Psoas muscle (tissue), 8 donors: ENCODE measurements around the gene INSM1. TPM values are rescaled to one million over a fixed set of nuclear protein-coding genes. Genes with fewer than 3 reads are reported as not detected.

Experiments
- ATAC-seq, 4 donors: fragments of 200-7000 bp; cut with Tn5 transposase; one replicate each; pipeline ENCODE4 v1.9.1; 2020; ENCODE audit warnings: moderate library complexity in 3 of 4, mild to moderate bottlenecking in 2 of 4
- DNase-seq, 2 donors: peaks; one replicate each; pipeline ENCODE4 v3.0.0-alpha.2; 2020
- H3K27ac ChIP-seq: fragments of 200-600 bp; one replicate; pipeline ENCODE4 v1.8.0; 2022
- H3K27me3 ChIP-seq, 3 donors: fragments of 200-600 bp in 1 of 3; one replicate each; pipeline versions ENCODE4 v1.6.1 to v1.8.0; 2013 to 2022; ENCODE audit warnings: low read length in 2 of 3, mild to moderate bottlenecking in 2 of 3, moderate library complexity in 1 of 3; ENCODE audit not compliant: insufficient read depth in 3 of 3
- H3K36me3 ChIP-seq, 2 donors: fragments of 200-600 bp in 1 of 2; one replicate each; pipeline versions ENCODE4 v1.6.1 to v1.8.0; 2013 to 2022; ENCODE audit warnings: low read depth in 1 of 2, mild to moderate bottlenecking in 1 of 2, moderate library complexity in 1 of 2; ENCODE audit not compliant: insufficient read depth in 1 of 2
- H3K4me1 ChIP-seq: fragments of 200-600 bp; one replicate; pipeline ENCODE4 v1.8.0; 2022
- H3K4me3 ChIP-seq: fragments of 200-600 bp; one replicate; pipeline ENCODE4 v1.8.0; 2022; ENCODE audit warnings: mild to moderate bottlenecking
- H3K9me3 ChIP-seq: fragments of 200-600 bp; one replicate; pipeline ENCODE4 v1.8.0; 2022
- CTCF ChIP-seq: fragments of 200-600 bp; IDR thresholded peaks from one replicate; pipeline ENCODE4 v1.8.0; 2022; ENCODE audit warnings: antibody characterized with exemption
- WGBS, 3 donors: extraction: QIAGEN DNeasy Blood & Tissue Kit; methylation state at CpG; one replicate each; pipeline versions ENCODE4 v1.1.6 to v1.1.7; 2013; 5-methylcytosine and 5-hydroxymethylcytosine counted together
- intact Hi-C, 2 donors: fragments of 100-400 bp; cut with DNase I; formaldehyde crosslinking; loops; one replicate each; pipeline versions ENCODE4 v1.11.0 to v1.14.2; 2022
- polyA plus RNA-seq, 3 donors: library from polyadenylated mRNA; stranded (reverse); fragments of 200-250 nt; gene quantifications; one replicate each; pipeline ENCODE4 v1.2.3, GENCODE V29; 2013
- total RNA-seq, 4 donors: library from RNA; stranded (reverse); fragmentation: NEBNext Ultra II Directional in 2 of 4; extraction: Animal tissue kit (Norgen Biotek cat#: 25700) in 2 of 4; gene quantifications; one replicate each; pipeline versions ENCODE4 v1.2.1 to v1.2.4, GENCODE V29; 2021 to 2023
- donor health status: healthy with polysubstance abuse.
- donor health status: DM: no; HTN: no; CAD: no; lungs with moderate emphysema.
- donor health status: Bipolar disorder and iron deficiency.
- donor health status: healthy.
- donor health status: DM: yes; HTN: yes; CAD: no.
- donor health status: DM: no; HTN: no; CAD: no.
- donor health status: DM: no; HTN: no; CAD: no.
- donor health status: DM: yes; HTN: yes; CAD: no.

Gene INSM1
- total and polyA plus RNA-seq, 7 donors: 0.08 TPM; not detected in 6

- intact Hi-C loops: no loop called here
- 81 to 100% (median 87%) methylated on average over 2 of the region's 2 CpGs for WGBS, 3 donors
- H3K27ac ChIP-seq: no peak overlapping the region
- TF ChIP-seq CTCF: no peak
- ATAC-seq (no peak), DNase-seq (no peak)
- no peaks in the 10 kb centered on the region for H3K4me1 ChIP-seq
- no peaks in the 10 kb centered on the region for H3K9me3 ChIP-seq
- H3K36me3 ChIP-seq: no peaks in the 10 kb centered on the region
- no peaks in the 10 kb centered on the region for H3K27me3 ChIP-seq
- H3K4me3 ChIP-seq: no peak overlapping the region
Measured at GRCh38 chr20:20331817-20332216, 36.1 kb upstream of the INSM1 start.

DNA sequence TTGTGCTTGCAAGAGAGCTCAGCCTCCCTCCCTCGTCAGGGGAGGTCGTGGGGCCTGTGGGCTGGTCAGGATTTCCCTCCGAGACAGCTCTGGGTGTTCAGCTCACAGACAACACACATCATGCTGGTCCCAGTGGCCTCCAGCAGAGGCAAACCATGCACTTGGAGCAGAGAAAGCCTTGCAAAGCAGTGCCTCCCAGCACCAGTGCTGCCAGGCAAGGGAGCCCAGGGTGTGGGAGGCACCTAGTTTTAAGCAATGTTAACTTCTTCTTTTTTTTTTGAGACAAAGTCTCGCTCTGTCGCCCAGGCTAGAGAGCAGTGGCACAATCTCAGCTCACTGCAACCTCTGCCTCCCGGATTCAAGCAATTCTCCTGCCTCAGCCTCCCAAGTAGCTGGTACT, 34.0 kb upstream of the INSM1 start:
- H3K9me3 ChIP-seq: no peaks in the 10 kb centered on the region
- DNase-seq (no peak), ATAC-seq (no peak)
- WGBS, 3 donors: 74 to 82% (median 82%) methylated on average over 6 of the region's 6 CpGs
- intact Hi-C loops: no loop called here
- no peaks in the 10 kb centered on the region for H3K36me3 ChIP-seq
- H3K27ac ChIP-seq: no peak overlapping the region
- TF ChIP-seq CTCF: no peak
- no peaks in the 10 kb centered on the region for H3K27me3 ChIP-seq
- no peaks in the 10 kb centered on the region for H3K4me1 ChIP-seq
- no peak overlapping the region for H3K4me3 ChIP-seq

DNA sequence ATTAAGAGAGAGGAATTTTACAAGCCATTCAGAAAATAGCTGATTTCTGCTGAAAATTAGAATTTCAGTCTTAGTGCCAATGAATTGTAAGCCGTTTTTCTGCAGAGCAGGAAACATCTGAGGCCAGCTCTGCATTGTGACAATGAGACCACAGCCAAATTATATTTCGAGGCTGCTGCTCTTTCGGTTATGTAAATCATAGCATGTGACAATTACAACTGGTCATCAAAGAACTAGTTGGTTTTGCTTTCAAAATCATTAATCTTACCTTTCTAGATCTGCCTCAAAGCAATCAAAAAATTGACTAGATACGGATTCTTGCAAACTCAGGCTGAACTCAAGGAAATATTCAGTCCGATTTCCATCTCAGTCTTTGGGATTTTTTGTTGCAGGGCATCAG, 33.4 kb upstream of the INSM1 start:
- no peak for TF ChIP-seq CTCF
- Histone ChIP-seq H3K27ac (no peak overlapping the region), H3K4me1 (no peaks in the 10 kb centered on the region), H3K4me3 (no peak overlapping the region), H3K27me3 (no peaks in the 10 kb centered on the region), H3K36me3 (no peaks in the 10 kb centered on the region), H3K9me3 (no peaks in the 10 kb centered on the region)
- no peak for DNase-seq
- no peak for ATAC-seq
- 53 to 56% (median 55%) methylated on average over 5 of the region's 5 CpGs for WGBS, 3 donors
- intact Hi-C loops: no loop called here

- Histone ChIP-seq H3K36me3 (no peaks in the 10 kb centered on the region), H3K27me3 (no peaks in the 10 kb centered on the region), H3K27ac (no peak overlapping the region), H3K4me1 (no peaks in the 10 kb centered on the region), H3K9me3 (no peaks in the 10 kb centered on the region), H3K4me3 (no peak overlapping the region)
- WGBS, 3 donors: 79 to 86% (median 83%) methylated on average over 14 of the region's 14 CpGs
- DNase-seq (no peak), ATAC-seq (no peak)
- TF ChIP-seq CTCF: no peak
- intact Hi-C loops: no loop called here
Measured at GRCh38 chr20:20338133-20338730, 29.7 kb upstream of the INSM1 start.

DNA sequence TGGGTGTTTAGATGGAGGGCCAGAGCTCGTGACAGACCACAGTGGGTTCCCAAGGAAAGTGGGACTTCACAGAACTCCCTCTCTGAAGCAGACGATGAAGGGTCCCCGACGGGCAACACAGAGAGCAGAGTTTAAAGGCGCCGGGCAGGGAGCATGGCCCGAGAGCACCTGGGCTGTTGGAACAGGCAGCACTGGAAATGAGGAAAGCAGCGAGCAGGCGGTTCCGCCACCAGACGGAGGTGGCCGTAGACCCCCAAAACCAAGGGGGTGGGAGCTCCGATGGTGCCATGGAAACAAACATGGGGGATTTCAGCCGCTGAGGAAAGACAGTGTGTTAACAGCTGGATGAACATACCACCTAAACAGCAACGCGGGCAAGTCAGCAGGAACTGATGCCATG, 27.5 kb upstream of the INSM1 start:
- no peaks in the 10 kb centered on the region for H3K27me3 ChIP-seq
- no peak overlapping the region for H3K4me3 ChIP-seq
- no peaks in the 10 kb centered on the region for H3K36me3 ChIP-seq
- DNase-seq (no peak), ATAC-seq (no peak)
- intact Hi-C loops: no loop called here
- WGBS, 3 donors: 90 to 95% (median 90%) methylated on average over 16 of the region's 16 CpGs
- no peak for TF ChIP-seq CTCF
- H3K9me3 ChIP-seq: no peaks in the 10 kb centered on the region
- H3K27ac ChIP-seq: no peak overlapping the region
- H3K4me1 ChIP-seq: no peaks in the 10 kb centered on the region
